CD14-positive monocyte (primary cell): ENCODE measurements around the gene BBLN. TPM values are rescaled to one million over a fixed set of nuclear protein-coding genes. Genes with fewer than 3 reads are reported as not detected.

Experiments
- DNase-seq, 3 donors: peaks; one replicate each; pipeline ENCODE4 v3.0.0-alpha.2; 2011 to 2022
- H2AFZ ChIP-seq: 2 replicates; pipeline ENCODE4 v1.6.0; 2012; ENCODE audit warnings: mild to moderate bottlenecking, low read depth, low read length, inconsistent platforms; ENCODE audit not compliant: insufficient read depth, poor library complexity, severe bottlenecking
- H3K27ac ChIP-seq, 2 donors: 1 replicate in 1 of 2; 2 replicates in 1 of 2; pipeline ENCODE4 v1.5.1; 2012 to 2013; ENCODE audit warnings: low read length in 2 of 2, control low read depth in 1 of 2, inconsistent platforms in 1 of 2, low read depth in 1 of 2, mild to moderate bottlenecking in 1 of 2
- H3K27me3 ChIP-seq, 2 donors: one replicate each; pipeline versions ENCODE4 v1.6.0 to v1.6.1; 2011 to 2013; ENCODE audit warnings: low read length in 2 of 2; ENCODE audit not compliant: control insufficient read depth in 2 of 2, insufficient read depth in 2 of 2
- H3K36me3 ChIP-seq, 2 donors: replicated peaks in 1 of 2; 1 replicate in 1 of 2; 2 replicates in 1 of 2; pipeline versions ENCODE4 v1.5.1 to v1.6.1; 2012 to 2013; ENCODE audit warnings: low read length in 2 of 2, control low read depth in 1 of 2, inconsistent platforms in 1 of 2, mild to moderate bottlenecking in 1 of 2; ENCODE audit not compliant: insufficient read depth in 2 of 2, control insufficient read depth in 1 of 2
- H3K4me1 ChIP-seq, 2 donors: 1 replicate in 1 of 2; 2 replicates in 1 of 2; pipeline versions ENCODE4 v1.5.1 to v1.6.1; 2012 to 2013; ENCODE audit warnings: low read length in 2 of 2, control low read depth in 1 of 2, inconsistent platforms in 1 of 2, mild to moderate bottlenecking in 1 of 2, moderate library complexity in 1 of 2; ENCODE audit not compliant: insufficient read depth in 2 of 2, control insufficient read depth in 1 of 2
- H3K4me2 ChIP-seq: replicated peaks from 2 replicates; pipeline ENCODE3; 2012; ENCODE audit warnings: low read length, moderate library complexity, mild to moderate bottlenecking; ENCODE audit not compliant: poor library complexity, severe bottlenecking; ENCODE audit errors: extremely low read depth
- H3K4me3 ChIP-seq, 3 experiments: fragments of 200-600 bp in 1 of 3; sonication (generic) in 1 of 3; replicated peaks in 1 of 3; 1 replicate in 2 of 3; 2 replicates in 1 of 3; pipeline ENCODE4 v1.5.1; 2011 to 2013; ENCODE audit warnings: low read length in 3 of 3, mild to moderate bottlenecking in 3 of 3, control low read depth in 2 of 3, low read depth in 2 of 3, inconsistent platforms in 1 of 3, moderate library complexity in 1 of 3
- H3K79me2 ChIP-seq: 2 replicates; pipeline ENCODE4 v1.6.0; 2012; ENCODE audit warnings: mild to moderate bottlenecking, control low read depth, inconsistent platforms, low read length, moderate library complexity; ENCODE audit not compliant: insufficient read depth
- H3K9ac ChIP-seq: 2 replicates; pipeline ENCODE4 v1.6.0; 2017; ENCODE audit warnings: low read length, mild to moderate bottlenecking; ENCODE audit not compliant: insufficient read depth, poor library complexity, severe bottlenecking
- H3K9me3 ChIP-seq, 2 donors: replicated peaks in 1 of 2; 1 replicate in 1 of 2; 2 replicates in 1 of 2; pipeline versions ENCODE4 v1.5.1 to v1.6.1; 2012 to 2013; ENCODE audit warnings: low read length in 2 of 2, control low read depth in 1 of 2; ENCODE audit not compliant: control insufficient read depth in 1 of 2, insufficient read depth in 1 of 2
- H4K20me1 ChIP-seq: 2 replicates; pipeline ENCODE4 v1.6.0; 2012; ENCODE audit warnings: mild to moderate bottlenecking, low read length, control low read depth, moderate library complexity; ENCODE audit not compliant: insufficient read depth
- H3K27ac Mint-ChIP-seq, 7 donors: one replicate each; pipeline ENCODE4 v1.8.0; 2020; ENCODE audit warnings: mild to moderate bottlenecking in 7 of 7, mixed read lengths in 7 of 7, moderate library complexity in 6 of 7, inconsistent platforms in 2 of 7
- H3K27me3 Mint-ChIP-seq, 3 donors: one replicate each; pipeline ENCODE4 v1.8.0; 2021 to 2022; ENCODE audit warnings: low read depth in 3 of 3, mild to moderate bottlenecking in 3 of 3, mixed read lengths in 3 of 3, moderate library complexity in 3 of 3, inconsistent platforms in 1 of 3
- H3K36me3 Mint-ChIP-seq, 2 donors: one replicate each; pipeline ENCODE4 v1.8.0; 2020; ENCODE audit warnings: mixed read lengths in 2 of 2, inconsistent platforms in 1 of 2, mild to moderate bottlenecking in 1 of 2
- H3K4me1 Mint-ChIP-seq: one replicate; pipeline ENCODE4 v1.8.0; 2020; ENCODE audit warnings: mild to moderate bottlenecking, mixed read lengths
- H3K4me3 Mint-ChIP-seq, 2 donors: one replicate each; pipeline ENCODE4 v1.8.0; 2020; ENCODE audit warnings: mild to moderate bottlenecking in 2 of 2, mixed read lengths in 2 of 2, moderate library complexity in 1 of 2
- H3K9me3 Mint-ChIP-seq, 7 donors: one replicate each; pipeline ENCODE4 v1.8.0; 2020 to 2022; ENCODE audit warnings: mixed read lengths in 7 of 7, mild to moderate bottlenecking in 6 of 7, moderate library complexity in 6 of 7, inconsistent platforms in 2 of 7
- CTCF ChIP-seq: fragments of 200-600 bp; IDR thresholded peaks from one replicate; pipeline ENCODE4 v1.8.0; 2022; ENCODE audit warnings: antibody characterized with exemption, mild to moderate bottlenecking
- WGBS: methylation state at CpG from one replicate; pipeline ENCODE4 v1.1.5; 2013; ENCODE audit warnings: missing lambda C conversion rate; ENCODE audit not compliant: insufficient coverage; 5-methylcytosine and 5-hydroxymethylcytosine counted together
- intact Hi-C, 2 donors: fragments of 100-400 bp; cut with micrococcal nuclease; formaldehyde crosslinking; loops; one replicate each; pipeline versions ENCODE4 v1.15.0 to v1.15.1; 2023
- polyA plus RNA-seq, 3 donors: library from polyadenylated mRNA; depleted of rRNA in 1 of 3; unstranded in 2 of 3; stranded (reverse) in 1 of 3; fragments of 300-500 nt in 2 of 3; fragments of >200 nt in 1 of 3; fragmentation: Illumina TruSeq in 2 of 3; gene quantifications; 1 replicate in 2 of 3; 2 replicates in 1 of 3; pipeline ENCODE4 v1.2.3, GENCODE V29; 2012 to 2021

BBLN gene
- polyA plus RNA-seq, 3 donors, result 51.5 to 74.8 (median 54.5) TPM

GRCh38 chr9:128175102-128175563, 15.1 kb downstream of the BBLN start:
- no peak for TF ChIP-seq CTCF
- no peak overlapping the region for H3K4me3 Mint-ChIP-seq
- no peaks in the 10 kb centered on the region for H3K79me2 ChIP-seq
- intact Hi-C loops, result no loop called here
- H2AFZ ChIP-seq, result no peak overlapping the region
- H3K27me3 Mint-ChIP-seq, result peaks cover 0 to 2% (median 0%) of the 10 kb centered on the region in 3 donors
- H3K27ac Mint-ChIP-seq, result peak overlapping the region in 1 of 7 donors; percentile 37
- peaks cover 4 to 13% of the 10 kb centered on the region in 2 donors for H3K9me3 ChIP-seq
- 66% methylated on average over 4 of the region's 8 CpGs for WGBS
- H3K27me3 ChIP-seq, result no peaks in the 10 kb centered on the region
- peaks cover 3 to 14% (median 11%) of the 10 kb centered on the region in 7 donors for H3K9me3 Mint-ChIP-seq
- no peak for DNase-seq
- no peaks in the 10 kb centered on the region for H4K20me1 ChIP-seq
- H3K36me3 Mint-ChIP-seq, result peaks cover 63 to 85% of the 10 kb centered on the region in 2 donors
- no peak overlapping the region for H3K27ac ChIP-seq
- H3K36me3 ChIP-seq, result peaks cover 60 to 71% of the 10 kb centered on the region in 2 donors
- H3K4me2 ChIP-seq, result no peak overlapping the region
- no peaks in the 10 kb centered on the region for H3K4me1 Mint-ChIP-seq
- no peak overlapping the region for H3K9ac ChIP-seq
- no peak overlapping the region for H3K4me3 ChIP-seq
- H3K4me1 ChIP-seq, result no peaks in the 10 kb centered on the region

GRCh38 chr9:128175726-128176125, 15.7 kb downstream of the BBLN start:
- no peaks in the 10 kb centered on the region for H3K79me2 ChIP-seq
- H3K4me3 Mint-ChIP-seq, result no peak overlapping the region
- H3K9ac ChIP-seq, result no peak overlapping the region
- H3K9me3 ChIP-seq, result peaks cover 5 to 16% of the 10 kb centered on the region in 2 donors
- H3K36me3 Mint-ChIP-seq, result peaks cover 64 to 85% of the 10 kb centered on the region in 2 donors
- H3K4me1 Mint-ChIP-seq, result no peaks in the 10 kb centered on the region
- no peaks in the 10 kb centered on the region for H3K27me3 ChIP-seq
- DNase-seq, result no peak
- intact Hi-C loops, result no loop called here
- H2AFZ ChIP-seq, result no peak overlapping the region
- no peak overlapping the region for H3K4me3 ChIP-seq
- H3K9me3 Mint-ChIP-seq, result peaks cover 3 to 20% (median 12%) of the 10 kb centered on the region in 7 donors
- no peak for TF ChIP-seq CTCF
- H3K36me3 ChIP-seq, result peaks cover 61 to 71% of the 10 kb centered on the region in 2 donors
- peak overlapping the region in 1 of 7 donors; percentile 0 for H3K27ac Mint-ChIP-seq
- WGBS, result no CpG with 5 or more reads among the region's 2 CpGs
- H3K4me2 ChIP-seq, result no peak overlapping the region
- no peak overlapping the region for H3K27ac ChIP-seq
- H4K20me1 ChIP-seq, result no peaks in the 10 kb centered on the region
- no peaks in the 10 kb centered on the region for H3K4me1 ChIP-seq
- H3K27me3 Mint-ChIP-seq, result peaks cover 0 to 2% (median 0%) of the 10 kb centered on the region in 3 donors
